GM23338 (cell line): ENCODE results near the gene CLEC3A. TPM values are rescaled to one million over a fixed set of nuclear protein-coding genes. Genes with fewer than 3 reads are reported as not detected.

Source experiments
- ATAC-seq: fragments of 200-7000 bp; cut with Tn5 transposase; 3 replicates; pipeline ENCODE4 v1.9.1; 2020
- DNase-seq: peaks from one replicate; pipeline ENCODE4 v3.0.0-alpha.2; 2015; ENCODE audit warnings: low spot score
- H2AFZ ChIP-seq: fragments of 200-600 bp; sonication (generic); 2 replicates; pipeline ENCODE4 v1.8.0; 2016; ENCODE audit warnings: antibody characterized with exemption, mild to moderate bottlenecking, moderate library complexity
- H3F3A ChIP-seq: fragments of 200-600 bp; sonication (generic); replicated peaks from 2 replicates; pipeline ENCODE4 v1.8.0; 2017; ENCODE audit warnings: antibody characterized with exemption, mixed run types, low read depth
- H3K27ac ChIP-seq: fragments of 200-600 bp; sonication (generic); 2 replicates; pipeline ENCODE4 v1.6.1; 2016; ENCODE audit warnings: low read depth
- H3K27me3 ChIP-seq: fragments of 200-600 bp; sonication (generic); 2 replicates; pipeline ENCODE4 v1.8.0; 2016; ENCODE audit warnings: mild to moderate bottlenecking, mixed run types, moderate library complexity; ENCODE audit not compliant: insufficient read depth
- H3K36me3 ChIP-seq: fragments of 200-600 bp; sonication (generic); 2 replicates; pipeline ENCODE4 v1.8.0; 2016; ENCODE audit warnings: mild to moderate bottlenecking; ENCODE audit not compliant: insufficient read depth
- H3K4me1 ChIP-seq: fragments of 200-600 bp; sonication (generic); 2 replicates; pipeline ENCODE4 v1.8.0; 2016; ENCODE audit warnings: mild to moderate bottlenecking, moderate library complexity; ENCODE audit not compliant: insufficient read depth
- H3K4me2 ChIP-seq: fragments of 200-600 bp; sonication (generic); 2 replicates; pipeline ENCODE4 v1.7.1; 2017; ENCODE audit warnings: mixed run types
- H3K4me3 ChIP-seq: fragments of 200-600 bp; sonication (generic); 2 replicates; pipeline ENCODE4 v1.6.1; 2016; ENCODE audit warnings: mixed run types
- H3K79me2 ChIP-seq: fragments of 200-600 bp; sonication (generic); replicated peaks from 2 replicates; pipeline ENCODE4 v1.8.0; 2017; ENCODE audit warnings: mild to moderate bottlenecking; ENCODE audit not compliant: insufficient read depth
- H3K9me2 ChIP-seq: fragments of 200-600 bp; sonication (generic); 2 replicates; pipeline ENCODE4 v1.8.0; 2017; ENCODE audit not compliant: insufficient read depth
- H4K20me1 ChIP-seq: fragments of 200-600 bp; sonication (generic); replicated peaks from 2 replicates; pipeline ENCODE4 v1.8.0; 2017; ENCODE audit warnings: mild to moderate bottlenecking; ENCODE audit not compliant: insufficient read depth
- H3K27ac Mint-ChIP-seq: 2 replicates; pipeline ENCODE4 v1.8.0; 2020; ENCODE audit warnings: inconsistent platforms, mild to moderate bottlenecking, moderate library complexity, mixed read lengths
- H3K27me3 Mint-ChIP-seq: 3 replicates; pipeline ENCODE4 v1.8.0; 2022; ENCODE audit warnings: low read depth, mild to moderate bottlenecking, moderate library complexity, mixed read lengths, inconsistent platforms; ENCODE audit not compliant: insufficient read depth, poor library complexity
- H3K36me3 Mint-ChIP-seq: 3 replicates; pipeline ENCODE4 v1.8.0; 2021; ENCODE audit warnings: low read depth, mild to moderate bottlenecking, inconsistent platforms, moderate library complexity, mixed read lengths
- H3K4me1 Mint-ChIP-seq: 3 replicates; pipeline ENCODE4 v1.8.0; 2020; ENCODE audit warnings: mild to moderate bottlenecking, inconsistent platforms, mixed read lengths
- H3K4me3 Mint-ChIP-seq: 3 replicates; pipeline ENCODE4 v1.8.0; 2021; ENCODE audit warnings: moderate library complexity, mild to moderate bottlenecking, inconsistent platforms, mixed read lengths
- H3K9me3 Mint-ChIP-seq: 3 replicates; pipeline ENCODE4 v1.8.0; 2020; ENCODE audit warnings: moderate library complexity, mild to moderate bottlenecking, inconsistent platforms, mixed read lengths
- CREB1 ChIP-seq: fragments of 250-450 bp; sonication (Bioruptor Pico); IDR thresholded peaks from 2 replicates; pipeline ENCODE4 v1.5.0; 2020; ENCODE audit warnings: low read depth, mild to moderate bottlenecking, moderate library complexity
- CTCF ChIP-seq, 2 experiments: fragments of 200-600 bp in 1 of 2; sonication (generic) in 1 of 2; conservative IDR thresholded peaks; 2 replicates each; pipeline versions ENCODE4 v1.5.1 to v1.6.1; 2016 to 2017; ENCODE audit warnings: antibody characterized with exemption in 2 of 2, low read depth in 2 of 2, mild to moderate bottlenecking in 2 of 2, moderate library complexity in 1 of 2
- ETS1 ChIP-seq: IDR thresholded peaks from 2 replicates; pipeline ENCODE4 v1.6.1; 2016; ENCODE audit warnings: antibody characterized with exemption
- EZH2 ChIP-seq: fragments of 200-600 bp; sonication (generic); IDR thresholded peaks from one replicate; pipeline ENCODE4 v1.8.0; 2017; ENCODE audit warnings: antibody characterized with exemption, mild to moderate bottlenecking, low read depth; ENCODE audit not compliant: unreplicated experiment
- EZH2phosphoT487 ChIP-seq: fragments of 200-600 bp; sonication (generic); IDR thresholded peaks from one replicate; pipeline ENCODE4 v1.8.1; 2018; ENCODE audit warnings: antibody characterized with exemption; ENCODE audit not compliant: unreplicated experiment
- JUNB ChIP-seq: IDR thresholded peaks from one replicate; pipeline ENCODE4 v1.6.1; 2016; ENCODE audit warnings: antibody characterized with exemption; ENCODE audit not compliant: unreplicated experiment
- NANOG ChIP-seq: IDR thresholded peaks from 2 replicates; pipeline ENCODE4 v1.6.1; 2016; ENCODE audit warnings: antibody characterized with exemption, borderline replicate concordance
- POLR2AphosphoS5 ChIP-seq: IDR thresholded peaks from 2 replicates; pipeline ENCODE4 v1.6.1; 2016; ENCODE audit warnings: antibody characterized with exemption, low read depth
- REST ChIP-seq: IDR thresholded peaks from one replicate; pipeline ENCODE4 v1.6.1; 2018; ENCODE audit warnings: antibody characterized with exemption; ENCODE audit not compliant: unreplicated experiment
- STAT1 ChIP-seq: IDR thresholded peaks from one replicate; pipeline ENCODE4 v1.6.1; 2016; ENCODE audit warnings: antibody characterized with exemption; ENCODE audit not compliant: unreplicated experiment
- ZNF114 ChIP-seq: fragments of 250-450 bp; sonication (Bioruptor Pico); IDR thresholded peaks from 2 replicates; pipeline ENCODE4 v1.5.0; 2020; ENCODE audit warnings: mild to moderate bottlenecking, moderate library complexity
- ZNF331 ChIP-seq: fragments of 250-450 bp; sonication (Bioruptor Pico); IDR thresholded peaks from 2 replicates; pipeline ENCODE4 v1.5.0; 2020; ENCODE audit warnings: low read depth, mild to moderate bottlenecking, moderate library complexity
- ZNF462 ChIP-seq: fragments of 250-450 bp; sonication (Bioruptor Pico); IDR thresholded peaks from 2 replicates; pipeline ENCODE4 v1.5.0; 2020; ENCODE audit warnings: mild to moderate bottlenecking, moderate library complexity
- polyA plus RNA-seq: library from polyadenylated mRNA; unstranded; fragments of >200 nt; fragmentation: Nextera tagmentation; extraction: Ambion mirVana; gene quantifications from 2 replicates; pipeline ENCODE4 v1.2.1, GENCODE V29; 2016
- total RNA-seq: library from RNA; depleted of rRNA; stranded (reverse); fragments of >200 nt; shearing (Covaris generic); gene quantifications from 2 replicates; pipeline ENCODE4 v1.2.3, GENCODE V29; 2014

Gene CLEC3A
- total and polyA plus RNA-seq, 2 experiments from 2014 or later = not detected

GRCh38 chr16:78065319-78065718 lies 43.0 kb downstream of the CLEC3A start:
- no peak overlapping the region for H3K4me3 Mint-ChIP-seq
- H3K27ac ChIP-seq = no peak overlapping the region
- no peaks in the 10 kb centered on the region for H3K9me2 ChIP-seq
- peaks cover 4% of the 10 kb centered on the region; the same call in 2 of the 3 replicates for H3K4me1 Mint-ChIP-seq
- 0 out of 3 replicates have a peak, but pooled peaks cover 5% of the 10 kb centered on the region for H3K9me3 Mint-ChIP-seq
- H3K27me3 ChIP-seq = peaks cover 93% of the 10 kb centered on the region
- peaks cover 54% of the 10 kb centered on the region for H3K27me3 Mint-ChIP-seq
- H3K4me2 ChIP-seq = no peak overlapping the region
- no peaks in the 10 kb centered on the region for H3K79me2 ChIP-seq
- DNase-seq = no peak
- no peaks in the 10 kb centered on the region for H3K36me3 Mint-ChIP-seq
- peaks cover 21% of the 10 kb centered on the region for H4K20me1 ChIP-seq
- no peak overlapping the region for H3K4me3 ChIP-seq
- no peaks in the 10 kb centered on the region for H3F3A ChIP-seq
- H3K27ac Mint-ChIP-seq = no peak overlapping the region
- H2AFZ ChIP-seq = no peak overlapping the region
- no peaks in the 10 kb centered on the region for H3K36me3 ChIP-seq
- H3K4me1 ChIP-seq = peaks cover 7% of the 10 kb centered on the region; the same call in 1 of the 2 replicates
- ATAC-seq = no peak
- no peak for TF ChIP-seq REST
- TF ChIP-seq CREB1 (CRISPR knock-in tag) = no peak
- TF ChIP-seq EZH2 = no peak
- TF ChIP-seq ZNF114 (CRISPR knock-in tag) = no peak
- TF ChIP-seq EZH2phosphoT487 = no peak
- no peak for TF ChIP-seq ZNF331 (CRISPR knock-in tag)
- TF ChIP-seq STAT1 = no peak
- no peak for TF ChIP-seq NANOG
- no peak for TF ChIP-seq POLR2AphosphoS5
- TF ChIP-seq CTCF (conservative IDR thresholded peaks at IDR 0.05; ENCODE audit: low read depth in 2 of 2) = no peak
- no peak for TF ChIP-seq JUNB
- no peak for TF ChIP-seq ETS1
- TF ChIP-seq ZNF462 = no peak
